ENCODE data around the gene ADAMTSL4. TPM values are rescaled to one million over a fixed set of nuclear protein-coding genes. Genes with fewer than 3 reads are reported as not detected.
"Not testable (repeated sequence)": the region's sequence is repeated elsewhere in the genome, so short reads cannot be mapped to it uniquely, and the experiment has no call there.

Gene ADAMTSL4
- total RNA-seq, 2 donors from 2014 or later: 0.29 to 0.37 TPM

DNA sequence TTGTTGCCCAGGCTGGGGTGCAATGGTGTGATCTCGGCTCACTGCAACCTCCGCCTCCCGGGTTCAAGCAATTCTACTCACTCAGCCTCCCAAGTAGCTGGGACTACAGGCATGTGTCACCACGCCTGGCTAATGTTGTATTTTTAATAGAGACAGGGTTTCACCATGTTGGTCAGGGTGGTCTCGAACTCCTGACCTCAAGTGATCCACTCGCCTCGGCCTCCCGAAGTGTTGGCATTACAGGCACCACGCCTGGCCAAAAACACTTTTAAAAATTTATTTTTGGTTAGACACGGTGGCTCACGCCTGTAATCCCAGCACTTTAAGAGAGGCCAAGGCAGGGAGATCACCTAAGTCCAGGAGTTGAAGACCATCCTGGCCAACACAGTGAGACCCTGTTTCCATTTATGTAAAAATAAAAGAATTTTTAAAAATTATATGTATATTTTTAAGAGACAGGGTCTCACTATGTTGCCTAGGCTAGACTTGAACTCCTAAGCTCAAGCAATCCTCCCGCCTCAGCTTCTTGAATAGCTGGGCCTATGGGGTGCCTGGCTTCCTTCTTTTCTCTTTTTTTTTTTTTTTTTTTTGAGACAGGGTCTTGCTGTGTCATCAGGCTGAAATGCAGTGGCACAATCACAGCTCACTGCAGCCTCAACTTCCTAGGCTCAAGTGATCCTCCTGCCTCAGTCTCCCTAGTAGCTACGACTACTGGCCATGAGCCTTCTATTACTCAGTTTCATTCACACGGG, 16.2 kb downstream of the ADAMTSL4 start:
- Mint-ChIP-seq H3K27ac (peak overlapping the region; percentile 95), H3K36me3 (ENCODE audit: low read depth) (peaks cover 77% of the 10 kb centered on the region), H3K4me1 (peaks cover 62% of the 10 kb centered on the region), H3K4me3 (peak overlapping the region; percentile 98)
- H3K27me3 Mint-ChIP-seq; ATAC-seq (replicated peaks); H3K9me3 Mint-ChIP-seq: not testable (repeated sequence)

DNA sequence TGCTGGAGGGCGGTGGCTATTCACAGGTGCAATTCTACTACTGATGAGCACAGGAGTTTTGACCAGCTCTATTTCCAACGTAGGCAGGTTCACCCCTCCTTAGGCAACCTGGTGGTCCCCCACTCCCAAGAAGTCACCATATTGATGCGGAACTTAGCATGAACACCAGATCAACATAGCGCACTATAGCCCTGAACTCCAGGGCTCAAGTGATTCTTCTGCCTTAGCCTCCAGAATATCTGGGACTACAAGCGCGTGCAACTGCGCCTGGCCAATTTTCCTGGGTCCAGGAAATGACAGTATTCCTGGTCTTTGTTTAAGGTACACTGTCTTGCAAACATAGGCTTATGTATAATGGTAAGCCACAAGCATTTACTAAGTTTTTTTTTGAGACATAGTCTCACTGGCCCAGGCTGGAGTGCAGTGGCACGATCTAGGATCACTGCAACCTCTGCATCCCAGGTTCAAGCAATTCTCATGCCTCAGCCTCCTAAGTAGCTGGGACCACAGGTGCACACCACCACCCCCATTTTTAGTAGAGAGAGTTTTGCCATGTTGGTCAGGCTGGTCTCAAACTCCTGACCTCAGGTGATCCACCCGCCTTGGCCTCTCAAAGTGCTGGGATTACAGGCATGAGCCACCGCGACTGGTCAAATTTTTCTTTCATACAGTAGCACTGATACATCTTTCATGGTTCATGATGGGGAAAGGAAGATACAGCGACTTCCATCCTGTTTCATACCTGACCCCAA, 17.6 kb downstream of the ADAMTSL4 start:
- ATAC-seq (replicated peaks): no peak
- peak overlapping the region; percentile 92 for H3K27ac Mint-ChIP-seq
- H3K9me3 Mint-ChIP-seq: no peaks in the 10 kb centered on the region
- H3K27me3 Mint-ChIP-seq: no peaks in the 10 kb centered on the region
- peaks cover 81% of the 10 kb centered on the region for H3K36me3 Mint-ChIP-seq (ENCODE audit: low read depth)
- peaks cover 62% of the 10 kb centered on the region for H3K4me1 Mint-ChIP-seq
- H3K4me3 Mint-ChIP-seq: peak overlapping the region; percentile 98

DNA sequence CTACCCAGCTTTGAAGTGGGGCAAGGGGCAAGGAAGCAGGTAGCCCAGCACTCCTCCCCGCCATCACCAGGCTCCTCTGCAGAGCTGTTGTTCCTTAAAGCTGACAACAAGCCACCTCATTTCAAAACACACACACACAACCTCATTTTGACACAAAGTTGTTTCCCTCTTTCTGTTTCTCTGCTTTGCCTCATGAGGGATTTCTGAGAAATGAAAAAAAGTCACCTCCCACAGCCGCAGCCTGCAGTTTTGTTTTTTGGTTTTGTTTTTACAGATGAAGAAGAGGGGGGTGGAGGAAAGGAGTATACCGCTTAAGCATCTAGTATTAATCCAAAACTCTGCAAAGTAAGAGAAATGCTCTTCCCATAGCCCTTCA, 18.1 kb downstream of the ADAMTSL4 start:
- peaks cover 81% of the 10 kb centered on the region for H3K36me3 Mint-ChIP-seq (ENCODE audit: low read depth)
- H3K4me3 Mint-ChIP-seq: peak overlapping the region; percentile 98
- no peaks in the 10 kb centered on the region for H3K9me3 Mint-ChIP-seq
- peak; percentile 49 for ATAC-seq (replicated peaks)
- H3K27ac Mint-ChIP-seq: peak overlapping the region; percentile 92
- no peaks in the 10 kb centered on the region for H3K27me3 Mint-ChIP-seq
- peaks cover 62% of the 10 kb centered on the region for H3K4me1 Mint-ChIP-seq

DNA sequence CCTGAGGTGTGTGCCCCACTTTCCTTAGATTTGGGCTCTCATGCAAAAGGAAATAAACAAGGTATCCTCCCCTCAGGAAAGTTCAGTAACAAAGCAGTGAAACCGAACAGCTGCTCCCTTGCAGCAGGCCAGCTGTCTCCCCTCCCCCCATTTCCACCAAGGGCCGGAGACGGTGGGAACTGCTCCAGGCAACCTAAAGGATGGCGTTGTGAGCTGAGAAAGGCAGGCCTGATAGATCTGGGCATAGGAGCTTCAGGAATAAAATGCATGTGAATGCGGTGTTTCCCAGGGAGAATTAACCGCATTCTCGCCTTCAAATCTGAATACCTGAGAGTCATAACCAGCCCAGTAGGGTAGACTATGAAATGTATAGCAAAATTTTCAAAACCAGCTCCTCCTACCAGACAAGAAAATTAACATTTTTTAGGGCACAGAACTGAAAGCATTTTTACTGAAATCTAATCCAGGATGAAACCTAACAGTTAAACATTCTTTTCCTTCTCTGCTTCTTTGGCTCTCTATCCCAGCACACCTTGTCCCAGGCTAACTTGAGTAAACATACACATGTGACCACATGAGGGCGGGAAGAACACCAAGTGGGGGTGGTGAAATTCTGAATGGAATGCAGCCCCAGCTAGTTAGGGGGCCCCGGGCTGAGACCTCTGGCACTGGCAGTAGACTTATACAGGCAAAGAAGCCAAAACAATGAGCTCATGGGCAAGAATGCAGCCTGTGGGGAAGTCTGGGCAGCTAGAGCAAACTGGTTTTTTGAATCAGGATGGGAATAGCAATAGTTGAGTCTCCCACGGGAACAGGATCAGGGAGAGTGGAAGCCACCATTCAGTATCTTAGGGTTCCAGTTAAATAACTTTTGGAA, 18.7 kb downstream of the ADAMTSL4 start:
- peaks cover 81% of the 10 kb centered on the region for H3K36me3 Mint-ChIP-seq (ENCODE audit: low read depth)
- H3K9me3 Mint-ChIP-seq: no peaks in the 10 kb centered on the region
- peaks cover 59% of the 10 kb centered on the region for H3K4me1 Mint-ChIP-seq
- H3K4me3 Mint-ChIP-seq: peak overlapping the region; percentile 98
- ATAC-seq (replicated peaks): peak; percentile 34
- H3K27ac Mint-ChIP-seq: peak overlapping the region; percentile 92
- H3K27me3 Mint-ChIP-seq: no peaks in the 10 kb centered on the region

DNA sequence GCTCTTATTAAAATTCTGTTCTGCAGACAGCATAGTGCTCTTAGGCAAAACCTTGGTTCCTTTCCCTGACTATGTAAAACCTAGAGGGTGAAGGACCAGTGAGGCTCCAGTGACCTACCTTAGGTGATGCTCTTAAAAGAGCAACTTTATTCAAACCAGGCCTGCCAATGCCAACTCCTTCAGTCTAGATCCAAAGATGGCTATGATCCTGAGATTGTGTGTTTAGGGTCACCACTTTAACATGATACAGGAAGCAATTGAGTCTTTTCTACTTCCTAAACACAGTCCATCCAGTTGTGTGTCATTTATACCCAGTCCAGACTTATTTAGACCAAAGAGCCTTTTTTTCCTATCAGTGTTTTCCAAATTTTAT, 19.4 kb downstream of the ADAMTSL4 start:
- no peaks in the 10 kb centered on the region for H3K9me3 Mint-ChIP-seq
- H3K36me3 Mint-ChIP-seq (ENCODE audit: low read depth): peaks cover 81% of the 10 kb centered on the region
- peaks cover 53% of the 10 kb centered on the region for H3K4me1 Mint-ChIP-seq
- no peak for ATAC-seq (replicated peaks)
- H3K27me3 Mint-ChIP-seq: no peaks in the 10 kb centered on the region
- peak overlapping the region; percentile 98 for H3K4me3 Mint-ChIP-seq
- H3K27ac Mint-ChIP-seq: peak overlapping the region; percentile 92

DNA sequence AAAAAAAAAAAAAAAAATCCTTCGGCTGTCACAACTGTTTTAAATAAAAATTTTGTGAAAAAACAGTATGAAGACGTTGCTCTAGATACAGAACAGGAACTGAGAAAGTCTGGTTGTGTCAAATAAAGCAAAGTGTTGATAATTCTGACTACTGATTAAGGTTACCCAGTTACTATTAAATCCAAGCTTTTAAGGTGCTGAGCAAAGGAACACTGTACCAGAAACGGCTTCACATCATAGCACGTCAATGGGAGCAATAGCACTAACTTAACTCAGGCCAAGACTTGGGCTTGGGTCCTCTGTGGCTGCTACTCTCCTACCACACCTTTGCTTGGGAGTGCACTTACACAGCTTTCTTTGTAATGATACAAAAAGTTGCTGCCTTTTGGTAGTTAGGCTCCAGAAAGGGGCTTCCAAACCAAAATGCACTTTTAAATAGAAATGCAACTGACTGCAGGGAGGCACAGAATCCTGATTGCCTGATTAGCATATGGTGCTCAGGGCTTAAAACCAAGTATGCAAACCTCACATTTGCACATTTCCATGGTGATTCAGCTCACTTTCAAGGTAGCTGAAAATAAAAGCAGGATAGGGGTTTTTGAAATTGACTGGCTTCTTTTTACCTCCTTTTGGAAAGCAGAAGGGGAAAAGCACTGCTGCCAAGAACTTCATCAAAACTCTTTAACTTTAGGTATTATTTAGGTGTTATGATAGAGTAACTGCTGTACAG, 23.9 kb downstream of the ADAMTSL4 start:
- ATAC-seq (replicated peaks): peak; percentile 31
- Mint-ChIP-seq H3K4me3 (peak overlapping the region; percentile 98), H3K4me1 (peaks cover 28% of the 10 kb centered on the region)

DNA sequence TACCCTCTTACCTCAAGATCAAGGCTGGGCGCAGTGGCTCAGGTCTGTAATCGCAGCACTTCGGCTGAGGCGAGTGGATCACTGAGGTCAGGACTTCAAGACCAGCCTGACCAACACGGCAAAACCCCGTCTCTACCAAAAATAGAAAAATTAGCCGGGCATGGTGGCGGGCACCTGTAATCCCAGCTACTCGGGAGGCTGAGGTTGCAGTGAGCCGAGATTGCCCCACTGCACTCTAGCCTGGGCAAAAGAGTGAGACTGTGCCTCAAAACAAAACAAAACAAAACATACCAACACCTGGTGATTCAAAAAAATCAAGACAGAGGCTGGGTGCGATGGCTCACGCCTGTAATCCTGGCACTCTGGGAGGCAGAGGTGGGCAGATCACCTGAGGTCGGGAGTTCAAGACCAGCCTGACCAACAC, 24.5 kb downstream of the ADAMTSL4 start:
- H3K36me3 Mint-ChIP-seq (ENCODE audit: low read depth): peaks cover 95% of the 10 kb centered on the region
- H3K9me3 Mint-ChIP-seq: not testable (repeated sequence)
- peak overlapping the region; percentile 98 for H3K4me3 Mint-ChIP-seq

More for the DNA sequence above, 23.9 kb downstream of the ADAMTSL4 start:
- Mint-ChIP-seq H3K27me3 (no peaks in the 10 kb centered on the region), H3K27ac (peak overlapping the region; percentile 98), H3K36me3 (ENCODE audit: low read depth) (peaks cover 92% of the 10 kb centered on the region), H3K9me3 (no peaks in the 10 kb centered on the region)

DNA sequence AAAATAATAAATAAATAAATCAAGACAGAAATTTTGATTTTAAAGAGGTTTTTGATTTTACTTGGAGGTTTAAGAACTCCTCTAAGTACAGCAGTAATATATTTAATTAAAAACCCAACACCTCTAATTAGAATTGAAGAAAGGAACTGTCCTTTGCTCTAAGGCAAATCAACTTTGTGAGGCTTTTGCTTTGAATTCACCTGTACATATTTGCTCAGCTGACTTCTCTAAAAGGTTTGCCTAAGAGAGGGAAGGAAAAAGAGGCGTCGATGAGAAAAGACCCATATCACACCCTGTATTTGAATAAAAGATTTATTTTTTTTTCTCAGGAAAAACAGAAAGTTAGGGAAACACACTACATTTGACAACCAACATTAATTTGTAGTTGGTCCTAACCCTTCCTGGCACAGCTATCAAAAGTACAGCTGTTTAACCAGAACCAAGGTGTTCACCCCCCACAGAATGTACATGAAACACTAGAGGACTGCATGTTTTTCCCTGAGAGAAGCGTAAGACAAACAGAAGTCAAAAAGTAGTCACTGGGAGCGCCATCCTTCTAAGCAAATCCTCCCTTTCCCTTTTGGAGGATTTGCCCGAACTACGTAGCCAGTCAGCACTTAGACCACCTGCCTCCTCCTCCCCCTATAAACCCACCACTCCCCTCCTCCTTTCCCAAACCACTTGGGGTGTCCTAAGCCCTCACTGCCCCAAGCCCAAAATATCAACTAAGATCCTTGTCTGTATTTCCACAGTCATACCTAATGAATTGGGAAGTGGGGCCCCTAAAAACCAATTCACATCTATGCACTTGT, 25.3 kb downstream of the ADAMTSL4 start:
- peak overlapping the region; percentile 98 for H3K4me3 Mint-ChIP-seq
- ATAC-seq (replicated peaks): no peak
- H3K4me1 Mint-ChIP-seq: peaks cover 18% of the 10 kb centered on the region
- no peaks in the 10 kb centered on the region for H3K27me3 Mint-ChIP-seq
- H3K27ac Mint-ChIP-seq: peak overlapping the region; percentile 98
- peaks cover 100% of the 10 kb centered on the region for H3K36me3 Mint-ChIP-seq (ENCODE audit: low read depth)
- no peaks in the 10 kb centered on the region for H3K9me3 Mint-ChIP-seq

More for the DNA sequence above, 24.5 kb downstream of the ADAMTSL4 start:
- H3K4me1 Mint-ChIP-seq: peaks cover 22% of the 10 kb centered on the region
- peak; percentile 5 for ATAC-seq (replicated peaks)
- not testable (repeated sequence) for H3K27me3 Mint-ChIP-seq
- peak overlapping the region; percentile 98 for H3K27ac Mint-ChIP-seq

DNA sequence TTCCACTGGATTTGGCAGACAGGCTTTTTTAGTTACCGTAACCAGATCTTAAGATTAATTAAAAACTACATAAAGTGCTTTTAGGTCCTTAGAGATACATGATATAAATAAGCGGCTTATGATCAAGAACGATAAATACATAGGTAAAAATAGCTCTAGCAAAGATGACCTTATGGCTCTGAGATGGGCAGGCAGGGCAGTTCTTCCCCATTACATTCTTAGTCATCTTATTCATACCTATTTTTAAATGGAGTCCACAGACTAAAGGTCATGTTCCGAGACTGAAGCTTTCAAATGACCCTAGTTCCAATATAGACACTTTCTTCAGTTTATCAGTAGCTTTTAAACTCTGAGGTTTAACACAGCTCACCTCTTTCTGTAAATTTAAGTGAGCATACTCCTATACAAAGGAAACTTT, 25.9 kb downstream of the ADAMTSL4 start:
- H3K36me3 Mint-ChIP-seq (ENCODE audit: low read depth): peaks cover 96% of the 10 kb centered on the region
- H3K4me3 Mint-ChIP-seq: peak overlapping the region; percentile 98
- no peaks in the 10 kb centered on the region for H3K9me3 Mint-ChIP-seq
- peaks cover 12% of the 10 kb centered on the region for H3K4me1 Mint-ChIP-seq
- H3K27ac Mint-ChIP-seq: peak overlapping the region; percentile 98
- H3K27me3 Mint-ChIP-seq: no peaks in the 10 kb centered on the region
- ATAC-seq (replicated peaks): no peak

DNA sequence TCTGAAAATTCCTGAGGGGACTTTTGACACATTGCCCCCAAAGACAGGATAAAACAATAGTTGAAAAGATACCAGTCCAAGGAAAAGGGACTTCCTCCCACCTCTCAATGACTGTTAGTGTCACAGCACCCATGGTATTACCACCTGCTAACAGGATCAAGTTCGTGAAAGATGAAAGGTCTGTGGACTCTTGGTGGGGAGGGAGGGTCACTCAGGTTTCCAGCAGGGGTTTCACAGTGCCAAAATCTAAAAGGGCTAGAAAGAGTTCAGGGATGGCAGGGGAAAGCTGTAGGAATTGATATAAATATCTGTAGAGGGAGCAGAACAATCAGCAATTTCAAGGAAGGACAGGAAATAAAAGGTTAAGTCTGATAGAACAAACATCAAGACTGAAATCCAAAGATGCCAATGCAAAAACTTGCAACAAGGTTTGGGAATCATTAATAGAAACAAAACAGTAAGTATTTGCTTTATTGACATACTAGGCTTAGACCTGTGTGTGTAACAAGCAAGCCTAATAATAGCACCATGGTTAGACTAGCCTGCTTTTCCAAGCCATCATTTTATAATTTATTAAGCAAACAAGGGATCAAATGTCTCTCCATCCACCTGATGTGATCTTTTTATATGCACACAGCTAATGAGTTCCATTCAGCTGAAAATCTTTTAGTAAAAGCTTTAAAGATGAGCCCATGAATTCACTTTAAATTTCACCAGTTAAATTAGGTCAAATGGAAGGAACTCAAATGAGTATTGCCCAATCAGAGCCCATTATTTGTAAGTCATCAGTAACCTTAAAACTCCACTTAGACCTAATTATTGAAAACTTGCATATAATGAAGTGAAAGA, 26.5 kb downstream of the ADAMTSL4 start:
- no peaks in the 10 kb centered on the region for H3K9me3 Mint-ChIP-seq
- ATAC-seq (replicated peaks): no peak
- H3K27ac Mint-ChIP-seq: peak overlapping the region; percentile 98
- H3K36me3 Mint-ChIP-seq (ENCODE audit: low read depth): peaks cover 89% of the 10 kb centered on the region
- peaks cover 13% of the 10 kb centered on the region for H3K4me1 Mint-ChIP-seq
- H3K27me3 Mint-ChIP-seq: no peaks in the 10 kb centered on the region
- peak overlapping the region; percentile 98 for H3K4me3 Mint-ChIP-seq

DNA sequence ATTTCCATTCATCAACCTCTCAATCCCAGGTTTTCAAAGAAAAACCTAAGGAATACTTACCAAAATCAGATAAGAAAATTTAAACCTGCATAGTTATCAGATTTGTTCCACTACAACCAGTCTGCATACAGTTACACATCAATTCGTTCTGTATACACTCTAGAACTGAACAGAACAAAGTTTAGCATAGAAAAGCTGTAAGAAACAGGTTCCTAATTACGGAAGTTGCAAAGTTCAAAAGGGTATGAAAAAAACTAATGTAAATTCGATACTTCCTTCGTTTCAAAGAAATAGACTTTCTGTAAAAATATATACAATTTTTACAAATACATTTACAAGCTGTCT, 27.1 kb downstream of the ADAMTSL4 start:
- H3K36me3 Mint-ChIP-seq (ENCODE audit: low read depth): peaks cover 83% of the 10 kb centered on the region
- H3K4me1 Mint-ChIP-seq: peaks cover 12% of the 10 kb centered on the region
- H3K27ac Mint-ChIP-seq: peak overlapping the region; percentile 98
- H3K27me3 Mint-ChIP-seq: no peaks in the 10 kb centered on the region
- peak overlapping the region; percentile 98 for H3K4me3 Mint-ChIP-seq
- no peaks in the 10 kb centered on the region for H3K9me3 Mint-ChIP-seq
- ATAC-seq (replicated peaks): no peak

DNA sequence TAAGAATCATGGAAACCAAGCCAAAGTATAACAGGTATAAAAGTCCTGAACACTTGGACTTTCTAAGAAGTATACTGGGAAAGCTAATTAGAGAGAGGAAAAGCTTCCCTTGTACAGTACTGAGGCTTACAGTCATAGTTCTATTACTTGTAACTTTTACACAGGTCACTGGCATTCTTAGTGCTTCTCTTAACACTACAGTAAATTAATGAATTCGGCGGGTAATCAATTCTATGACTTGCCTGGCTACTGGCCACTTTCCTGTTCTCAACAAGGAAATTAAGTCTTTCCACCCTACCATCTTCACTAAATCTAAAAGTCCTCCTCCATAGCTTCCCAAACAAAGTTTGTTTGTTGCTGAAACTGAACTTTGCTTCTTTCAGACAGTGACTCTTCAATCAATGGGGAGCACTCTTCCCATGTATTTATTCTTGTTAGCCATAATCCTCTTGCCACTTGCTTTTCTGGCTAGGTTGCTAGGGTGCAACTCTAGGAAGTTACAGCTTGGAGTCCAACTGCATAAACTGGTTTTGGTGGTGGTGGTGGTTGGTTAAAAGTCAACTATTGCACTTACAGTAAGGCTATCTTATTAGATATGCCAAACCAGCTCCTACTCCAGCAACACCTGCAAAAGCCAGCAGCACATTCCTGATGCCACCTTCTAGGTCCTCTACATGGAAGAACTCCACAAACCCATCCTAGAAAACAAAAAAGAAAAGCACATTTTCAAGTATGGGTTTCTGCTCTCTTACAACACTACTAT, 27.8 kb downstream of the ADAMTSL4 start:
- Mint-ChIP-seq H3K9me3 (no peaks in the 10 kb centered on the region), H3K4me1 (peaks cover 12% of the 10 kb centered on the region)

More for the DNA sequence above, 27.8 kb downstream of the ADAMTSL4 start:
- H3K27me3 Mint-ChIP-seq: no peaks in the 10 kb centered on the region
- no peak for ATAC-seq (replicated peaks)
- H3K4me3 Mint-ChIP-seq: peak overlapping the region; percentile 98
- H3K27ac Mint-ChIP-seq: peak overlapping the region; percentile 98
- H3K36me3 Mint-ChIP-seq (ENCODE audit: low read depth): peaks cover 77% of the 10 kb centered on the region
